HAP-1 (cell line): Measurements from ENCODE around the gene ACOX3.

ENCODE experiments used
- DNase-seq, 2 experiments: peaks; one replicate each; pipeline ENCODE4 v3.0.0-alpha.2; 2016 to 2020; ENCODE audit warnings: low spot score in 2 of 2
- H3K27me3 ChIP-seq: fragments of 250-450 bp; sonication (Bioruptor Pico); 2 replicates; pipeline ENCODE4 v1.5.1; 2020; ENCODE audit warnings: low read depth, mild to moderate bottlenecking, moderate library complexity
- H3K36me3 ChIP-seq: fragments of 250-450 bp; sonication (Bioruptor Pico); replicated peaks from 2 replicates; pipeline ENCODE4 v1.5.1; 2020; ENCODE audit warnings: mild to moderate bottlenecking
- H3K4me1 ChIP-seq: fragments of 250-450 bp; sonication (Bioruptor Pico); 2 replicates; pipeline ENCODE4 v1.5.1; 2020; ENCODE audit warnings: mild to moderate bottlenecking
- H3K4me3 ChIP-seq: fragments of 250-450 bp; sonication (Bioruptor Pico); 2 replicates; pipeline ENCODE4 v1.5.1; 2020; ENCODE audit warnings: mild to moderate bottlenecking, moderate library complexity
- H3K9me3 ChIP-seq: fragments of 250-450 bp; sonication (Bioruptor Pico); 2 replicates; pipeline ENCODE4 v1.5.1; 2020; ENCODE audit warnings: mild to moderate bottlenecking, moderate library complexity
- in situ Hi-C: fragments of 300-500 bp; cut with MboI; formaldehyde crosslinking; loops from 3 replicates; pipeline ENCODE4 v1.14.3; 2020; ENCODE audit warnings: low sequenced_read_pairs, inconsistent platforms, mixed read lengths

The ACOX3 gene

DNA sequence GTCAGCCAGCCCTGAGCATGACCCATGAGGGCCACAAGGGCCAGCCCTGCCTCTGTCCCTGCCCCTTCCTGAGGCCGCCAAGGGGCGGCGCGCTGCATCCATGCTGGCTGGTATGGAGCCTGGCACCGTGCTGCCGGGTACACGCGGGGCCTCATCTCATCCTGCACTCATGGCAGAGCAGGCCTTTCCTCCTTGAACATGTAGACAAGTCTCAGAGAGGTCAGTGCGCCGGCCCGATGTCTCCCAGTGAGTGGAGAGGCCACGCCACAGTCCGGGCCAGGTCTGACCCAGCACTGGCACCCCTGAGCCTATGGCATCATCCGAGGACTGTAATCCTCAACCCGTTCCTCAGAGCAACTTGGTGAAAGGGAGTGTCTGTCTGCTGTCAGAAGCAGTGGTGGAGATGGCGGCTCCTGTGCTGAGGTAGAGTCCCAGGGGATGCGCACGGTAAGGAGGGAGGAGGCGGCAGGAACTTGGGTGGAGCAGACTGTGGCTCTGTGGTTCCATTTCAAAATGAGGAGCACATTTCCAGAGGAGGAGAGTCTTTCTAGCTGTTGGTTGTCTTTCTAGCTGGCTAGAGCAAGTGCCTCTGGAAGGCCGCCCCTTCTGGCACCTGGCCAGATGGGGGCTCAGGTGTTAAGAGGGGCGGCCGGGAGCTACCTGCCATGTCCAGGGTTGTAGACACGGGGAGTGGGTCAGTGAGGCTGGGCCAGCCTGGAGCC lies 32.8 kb upstream of the ACOX3 start:
- Histone ChIP-seq H3K9me3 (no peaks in the 10 kb centered on the region), H3K4me3 (no peak overlapping the region), H3K27me3 (no peaks in the 10 kb centered on the region), H3K36me3 (peaks cover 19% of the 10 kb centered on the region), H3K4me1 (no peaks in the 10 kb centered on the region)
- no peak for DNase-seq
- in situ Hi-C loops: loop anchor here (10.0 kb wide), 1 partner anchor 121 kb away; the partner anchor contains the start of gene CPZ

DNA sequence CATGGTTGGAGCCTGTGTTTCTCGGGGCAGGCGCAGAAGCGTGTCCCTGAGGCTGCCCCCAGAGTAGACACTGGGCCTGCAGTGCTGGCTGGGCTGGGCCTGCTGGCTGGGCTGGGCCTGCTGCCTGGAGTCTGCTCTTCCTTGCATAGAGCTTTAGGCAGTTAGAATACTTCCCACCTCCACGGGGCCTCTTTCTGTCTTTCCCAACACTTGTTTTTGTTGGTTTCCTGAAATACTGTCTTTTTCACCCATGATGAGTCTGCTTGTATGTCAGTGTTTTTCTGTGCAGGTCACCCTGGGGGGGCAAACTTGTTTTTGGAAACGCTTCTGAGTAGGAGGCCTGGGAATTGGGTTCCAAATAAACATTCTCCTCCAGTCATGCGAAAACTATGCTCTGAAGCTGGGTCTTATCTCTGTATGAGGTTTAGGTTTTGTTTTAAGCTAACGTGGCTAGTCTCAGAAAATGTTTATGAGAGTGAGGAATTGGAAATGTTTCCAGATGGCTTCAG lies 32.2 kb upstream of the ACOX3 start:
- in situ Hi-C loops: loop anchor here (10.0 kb wide), 1 partner anchor 122 kb away; the partner anchor contains the start of gene CPZ
- no peak for DNase-seq
- peaks cover 23% of the 10 kb centered on the region for H3K36me3 ChIP-seq

DNA sequence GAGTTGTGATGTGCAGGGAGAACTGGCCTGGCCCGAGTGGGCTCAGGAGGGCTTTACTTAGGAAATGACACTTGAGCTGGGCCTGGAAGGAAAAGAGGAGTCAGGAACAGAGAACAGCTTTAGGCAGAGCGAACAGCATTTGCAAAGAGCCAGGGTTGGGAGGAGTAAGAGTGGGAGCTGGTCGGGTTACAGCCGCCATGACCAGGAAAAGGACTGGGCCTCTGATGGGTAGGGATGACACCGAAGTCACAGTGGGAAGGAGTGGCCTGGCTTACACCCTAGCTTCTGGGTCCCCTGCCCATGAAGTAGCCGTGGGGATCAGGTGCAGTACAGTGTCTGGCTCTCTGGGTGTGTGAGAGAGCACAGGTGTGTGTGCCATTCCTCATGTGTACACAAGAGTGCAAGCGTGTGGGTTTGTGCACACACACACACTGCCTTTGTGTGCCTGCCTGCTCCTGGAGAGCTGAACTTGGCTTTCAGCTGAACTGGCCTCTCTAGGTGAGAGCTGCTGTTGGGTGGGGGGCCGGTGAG lies 31.7 kb upstream of the ACOX3 start:
- Histone ChIP-seq H3K4me3 (no peak overlapping the region), H3K4me1 (no peaks in the 10 kb centered on the region), H3K36me3 (peaks cover 23% of the 10 kb centered on the region), H3K9me3 (no peaks in the 10 kb centered on the region), H3K27me3 (no peaks in the 10 kb centered on the region)
- in situ Hi-C loops: loop anchor here (10.0 kb wide), 1 partner anchor 123 kb away; the partner anchor contains the start of gene CPZ
- DNase-seq: no peak

More for the DNA sequence above, 32.2 kb upstream of the ACOX3 start:
- H3K9me3 ChIP-seq: no peaks in the 10 kb centered on the region
- no peaks in the 10 kb centered on the region for H3K4me1 ChIP-seq
- H3K4me3 ChIP-seq: no peak overlapping the region
- H3K27me3 ChIP-seq: no peaks in the 10 kb centered on the region

GRCh38 chr4:8471211-8471875 lies 30.8 kb upstream of the ACOX3 start:
- Histone ChIP-seq H3K36me3 (peaks cover 23% of the 10 kb centered on the region), H3K4me1 (no peaks in the 10 kb centered on the region)
- in situ Hi-C loops: loop anchor here (10.0 kb wide), 1 partner anchor 123 kb away; the partner anchor contains the start of gene CPZ

GRCh38 chr4:8470451-8471024 lies 30.0 kb upstream of the ACOX3 start:
- no peak for DNase-seq
- no peaks in the 10 kb centered on the region for H3K9me3 ChIP-seq
- H3K36me3 ChIP-seq: peaks cover 23% of the 10 kb centered on the region
- no peaks in the 10 kb centered on the region for H3K27me3 ChIP-seq
- no peaks in the 10 kb centered on the region for H3K4me1 ChIP-seq
- in situ Hi-C loops: loop anchor here (10.0 kb wide), 1 partner anchor 124 kb away; the partner anchor contains the start of gene CPZ
- H3K4me3 ChIP-seq: no peak overlapping the region

More at GRCh38 chr4:8471211-8471875, 30.8 kb upstream of the ACOX3 start:
- Histone ChIP-seq H3K4me3 (no peak overlapping the region), H3K27me3 (no peaks in the 10 kb centered on the region), H3K9me3 (no peaks in the 10 kb centered on the region)
- DNase-seq: no peak

DNA sequence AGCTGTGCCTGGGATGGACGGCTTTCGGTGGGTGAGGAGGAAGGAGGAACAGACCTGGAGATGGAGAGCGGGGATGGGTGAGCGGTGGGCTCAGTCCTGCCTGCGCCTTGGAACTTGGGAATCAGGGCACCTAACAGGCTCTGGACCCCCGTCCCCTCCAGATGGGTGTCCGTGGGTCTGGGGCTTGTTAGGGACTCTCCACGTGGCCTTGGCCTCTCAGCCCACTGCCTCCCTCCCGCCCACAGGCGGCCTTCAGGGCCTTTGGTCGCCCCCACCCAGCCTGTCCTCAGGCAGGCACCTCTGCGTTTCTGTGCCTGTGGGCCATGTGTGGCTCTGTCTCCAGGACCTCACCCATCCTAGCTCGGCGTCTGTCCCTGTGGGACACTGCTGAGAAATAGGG lies 29.0 kb upstream of the ACOX3 start:
- Histone ChIP-seq H3K36me3 (peaks cover 32% of the 10 kb centered on the region), H3K9me3 (no peaks in the 10 kb centered on the region), H3K4me3 (no peak overlapping the region), H3K27me3 (no peaks in the 10 kb centered on the region), H3K4me1 (no peaks in the 10 kb centered on the region)
- in situ Hi-C loops: no loop called here
- no peak for DNase-seq

- H3K36me3 ChIP-seq: peaks cover 37% of the 10 kb centered on the region
- H3K4me1 ChIP-seq: no peaks in the 10 kb centered on the region
- H3K9me3 ChIP-seq: no peaks in the 10 kb centered on the region
- in situ Hi-C loops: no loop called here
- H3K4me3 ChIP-seq: no peak overlapping the region
- peak; percentile 49 to 81 for DNase-seq
- H3K27me3 ChIP-seq: no peaks in the 10 kb centered on the region
These were observed 28.4 kb upstream of the ACOX3 start for GRCh38 chr4:8468746-8469535.

GRCh38 chr4:8467016-8467415 lies 26.5 kb upstream of the ACOX3 start:
- peaks cover 40% of the 10 kb centered on the region for H3K36me3 ChIP-seq
- in situ Hi-C loops: no loop called here

GRCh38 chr4:8465615-8466611 lies 25.4 kb upstream of the ACOX3 start:
- Histone ChIP-seq H3K4me1 (peaks cover 12% of the 10 kb centered on the region), H3K9me3 (no peaks in the 10 kb centered on the region), H3K4me3 (no peak overlapping the region), H3K27me3 (no peaks in the 10 kb centered on the region), H3K36me3 (peaks cover 43% of the 10 kb centered on the region)
- in situ Hi-C loops: no loop called here
- DNase-seq: no peak

More at GRCh38 chr4:8467016-8467415, 26.5 kb upstream of the ACOX3 start:
- no peak overlapping the region for H3K4me3 ChIP-seq
- no peak for DNase-seq
- no peaks in the 10 kb centered on the region for H3K27me3 ChIP-seq
- peaks cover 12% of the 10 kb centered on the region for H3K4me1 ChIP-seq
- no peaks in the 10 kb centered on the region for H3K9me3 ChIP-seq

DNA sequence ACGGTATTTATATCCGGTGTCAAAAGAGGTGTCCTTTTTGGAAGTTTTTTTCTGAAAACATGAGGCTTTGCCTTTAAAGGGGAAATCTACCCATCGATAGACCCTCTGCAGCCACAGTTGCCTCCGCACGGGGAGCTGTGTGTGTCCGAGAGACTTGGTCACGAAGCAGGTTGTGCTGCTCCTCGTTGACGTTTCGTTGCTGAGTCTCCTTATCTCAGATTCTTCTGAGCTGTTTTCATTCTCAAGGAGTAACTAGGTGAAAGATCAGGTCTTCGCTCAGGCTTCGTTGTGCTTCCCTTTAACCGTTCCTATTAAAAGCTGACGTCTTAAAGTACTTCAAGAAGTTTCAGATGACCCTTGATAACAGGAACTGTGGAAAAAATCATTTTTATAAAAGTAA lies 23.9 kb upstream of the ACOX3 start:
- peaks cover 38% of the 10 kb centered on the region for H3K36me3 ChIP-seq
- H3K9me3 ChIP-seq: no peaks in the 10 kb centered on the region
- H3K4me1 ChIP-seq: peaks cover 12% of the 10 kb centered on the region
- DNase-seq: no peak
- no peak overlapping the region for H3K4me3 ChIP-seq
- in situ Hi-C loops: no loop called here
- no peaks in the 10 kb centered on the region for H3K27me3 ChIP-seq

- in situ Hi-C loops: no loop called here
These were observed 23.3 kb upstream of the ACOX3 start for GRCh38 chr4:8463811-8464210.

GRCh38 chr4:8461616-8462015 lies 21.1 kb upstream of the ACOX3 start:
- H3K9me3 ChIP-seq: no peaks in the 10 kb centered on the region
- peaks cover 12% of the 10 kb centered on the region for H3K4me1 ChIP-seq
- no peaks in the 10 kb centered on the region for H3K27me3 ChIP-seq
- in situ Hi-C loops: no loop called here
- H3K36me3 ChIP-seq: peaks cover 34% of the 10 kb centered on the region
- H3K4me3 ChIP-seq: no peak overlapping the region
- no peak for DNase-seq

More at GRCh38 chr4:8463811-8464210, 23.3 kb upstream of the ACOX3 start:
- Histone ChIP-seq H3K36me3 (peaks cover 34% of the 10 kb centered on the region), H3K27me3 (no peaks in the 10 kb centered on the region), H3K4me1 (peaks cover 12% of the 10 kb centered on the region), H3K9me3 (no peaks in the 10 kb centered on the region), H3K4me3 (no peak overlapping the region)
- no peak for DNase-seq
